ENCODE measurements around the gene ECEL1.

Gene ECEL1

GRCh38 chr2:232484628-232485347, 2.8 kb downstream of the ECEL1 start:
- no peak overlapping the region for H2AFZ ChIP-seq (ENCODE audit: low read depth, low read length)
- H3K9ac ChIP-seq (ENCODE audit: low read length) = no peak overlapping the region
- no peak for TF ChIP-seq EZH2phosphoT487 (IDR thresholded peaks at IDR 0.05; ENCODE audit: low read depth)
- TF ChIP-seq, protein P1, sequence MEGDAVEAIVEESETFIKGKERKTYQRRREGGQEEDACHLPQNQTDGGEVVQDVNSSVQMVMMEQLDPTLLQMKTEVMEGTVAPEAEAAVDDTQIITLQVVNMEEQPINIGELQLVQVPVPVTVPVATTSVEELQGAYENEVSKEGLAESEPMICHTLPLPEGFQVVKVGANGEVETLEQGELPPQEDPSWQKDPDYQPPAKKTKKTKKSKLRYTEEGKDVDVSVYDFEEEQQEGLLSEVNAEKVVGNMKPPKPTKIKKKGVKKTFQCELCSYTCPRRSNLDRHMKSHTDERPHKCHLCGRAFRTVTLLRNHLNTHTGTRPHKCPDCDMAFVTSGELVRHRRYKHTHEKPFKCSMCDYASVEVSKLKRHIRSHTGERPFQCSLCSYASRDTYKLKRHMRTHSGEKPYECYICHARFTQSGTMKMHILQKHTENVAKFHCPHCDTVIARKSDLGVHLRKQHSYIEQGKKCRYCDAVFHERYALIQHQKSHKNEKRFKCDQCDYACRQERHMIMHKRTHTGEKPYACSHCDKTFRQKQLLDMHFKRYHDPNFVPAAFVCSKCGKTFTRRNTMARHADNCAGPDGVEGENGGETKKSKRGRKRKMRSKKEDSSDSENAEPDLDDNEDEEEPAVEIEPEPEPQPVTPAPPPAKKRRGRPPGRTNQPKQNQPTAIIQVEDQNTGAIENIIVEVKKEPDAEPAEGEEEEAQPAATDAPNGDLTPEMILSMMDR (IDR thresholded peaks at IDR 0.05; ENCODE audit: low read depth, low read length) = no peak
- H3K4me2 ChIP-seq (ENCODE audit: low read length) = no peak overlapping the region
- H3K4me3 ChIP-seq (ENCODE audit: low read length) = no peak overlapping the region
- no peaks in the 10 kb centered on the region for H3K36me3 ChIP-seq (replicated peaks; ENCODE audit: low read depth, low read length)
- H3K9me3 ChIP-seq (ENCODE audit: insufficient read depth, low read length) = no peaks in the 10 kb centered on the region
- no peaks in the 10 kb centered on the region for H3K27me3 ChIP-seq (ENCODE audit: low read depth, low read length)
- no peaks in the 10 kb centered on the region for H3K79me2 ChIP-seq (ENCODE audit: low read length)
- H4K20me1 ChIP-seq (ENCODE audit: insufficient read depth, low read length) = no peaks in the 10 kb centered on the region
- no peak overlapping the region for H3K27ac ChIP-seq (ENCODE audit: low read length)
- no peaks in the 10 kb centered on the region for H3K4me1 ChIP-seq (ENCODE audit: low read length)

DNA sequence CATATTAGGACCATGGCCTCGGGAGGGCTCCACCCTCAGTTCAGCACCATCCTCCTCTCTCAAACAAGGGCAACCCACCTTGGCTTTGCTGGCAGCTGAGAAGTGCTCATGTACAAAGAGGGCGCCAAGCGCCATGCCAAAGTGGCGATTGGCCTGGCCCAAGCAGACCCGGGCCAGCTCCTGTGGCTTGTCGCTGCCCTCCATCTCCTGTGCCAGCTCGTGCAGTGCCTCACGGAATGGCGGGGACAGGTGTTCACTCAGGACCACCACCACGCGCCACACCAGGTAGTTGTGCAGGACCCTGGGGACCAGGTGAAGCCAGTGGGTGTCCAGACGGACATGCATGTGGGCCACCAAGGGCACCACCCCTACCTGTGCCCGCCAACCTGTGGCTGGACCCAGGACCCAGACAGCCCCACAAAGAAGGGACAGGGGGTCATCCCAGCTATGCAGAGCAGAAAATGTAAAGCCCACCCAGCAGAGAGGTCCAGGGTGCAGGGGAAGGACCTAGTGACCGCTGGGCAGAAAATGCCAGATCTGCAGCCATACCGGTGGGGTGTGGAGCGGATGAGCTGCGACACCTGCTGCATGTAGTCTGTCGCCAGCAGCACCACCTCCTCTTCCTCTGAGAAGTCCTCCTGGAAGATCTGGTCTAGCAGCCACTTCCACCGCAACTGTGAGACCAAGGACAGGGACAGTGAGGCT, 3.6 kb downstream of the ECEL1 start:
- H3K36me3 ChIP-seq (replicated peaks; ENCODE audit: low read depth, low read length) = no peaks in the 10 kb centered on the region
- no peak overlapping the region for H3K27ac ChIP-seq (ENCODE audit: low read length)
- H3K9ac ChIP-seq (ENCODE audit: low read length) = no peak overlapping the region
- H3K4me2 ChIP-seq (ENCODE audit: low read length) = no peak overlapping the region
- TF ChIP-seq, protein P1 (IDR thresholded peaks at IDR 0.05; ENCODE audit: low read depth, low read length) = no peak
- no peak for TF ChIP-seq EZH2phosphoT487 (IDR thresholded peaks at IDR 0.05; ENCODE audit: low read depth)
- H3K27me3 ChIP-seq (ENCODE audit: low read depth, low read length) = no peaks in the 10 kb centered on the region
- H3K79me2 ChIP-seq (ENCODE audit: low read length) = no peaks in the 10 kb centered on the region
- H2AFZ ChIP-seq (ENCODE audit: low read depth, low read length) = no peak overlapping the region
- H4K20me1 ChIP-seq (ENCODE audit: insufficient read depth, low read length) = no peaks in the 10 kb centered on the region
- no peaks in the 10 kb centered on the region for H3K4me1 ChIP-seq (ENCODE audit: low read length)
- no peaks in the 10 kb centered on the region for H3K9me3 ChIP-seq (ENCODE audit: insufficient read depth, low read length)
- no peak overlapping the region for H3K4me3 ChIP-seq (ENCODE audit: low read length)

GRCh38 chr2:232483311-232483922, 4.2 kb downstream of the ECEL1 start:
- Histone ChIP-seq H3K4me1 (ENCODE audit: low read length) (no peaks in the 10 kb centered on the region), H3K27me3 (ENCODE audit: low read depth, low read length) (no peaks in the 10 kb centered on the region), H3K9me3 (ENCODE audit: insufficient read depth, low read length) (no peaks in the 10 kb centered on the region), H3K4me2 (ENCODE audit: low read length) (no peak overlapping the region), H3K9ac (ENCODE audit: low read length) (no peak overlapping the region), H3K4me3 (ENCODE audit: low read length) (no peak overlapping the region), H3K79me2 (ENCODE audit: low read length) (no peaks in the 10 kb centered on the region), H2AFZ (ENCODE audit: low read depth, low read length) (no peak overlapping the region), H3K27ac (ENCODE audit: low read length) (no peak overlapping the region), H3K36me3 (replicated peaks; ENCODE audit: low read depth, low read length) (no peaks in the 10 kb centered on the region), H4K20me1 (ENCODE audit: insufficient read depth, low read length) (no peaks in the 10 kb centered on the region)
- no peak for TF ChIP-seq EZH2phosphoT487 (IDR thresholded peaks at IDR 0.05; ENCODE audit: low read depth)
- TF ChIP-seq, protein P1 (IDR thresholded peaks at IDR 0.05; ENCODE audit: low read depth, low read length) = no peak
